Panc1 (cell line): Measurements from ENCODE around the gene MYH3.

ENCODE experiments used
- POLR2AphosphoS5 ChIP-seq: IDR thresholded peaks from 2 replicates; pipeline ENCODE4 v1.6.1; 2012; ENCODE audit warnings: mild to moderate bottlenecking, low read depth, low read length, moderate library complexity
- SIN3A ChIP-seq: IDR thresholded peaks from 2 replicates; pipeline ENCODE4 v1.6.1; 2012; ENCODE audit warnings: low read depth, mild to moderate bottlenecking, low read length, moderate library complexity, borderline replicate concordance; ENCODE audit not compliant: insufficient read depth
- TCF7L2 ChIP-seq: IDR thresholded peaks from 2 replicates; pipeline ENCODE4 v1.6.1; 2011; ENCODE audit warnings: mild to moderate bottlenecking, low read depth, low read length, inconsistent platforms
- TF ChIP-seq, protein P1 (sequence below): fragments of 450-650 bp; IDR thresholded peaks from 2 replicates; pipeline ENCODE4 v1.5.1; 2017; ENCODE audit warnings: mild to moderate bottlenecking
- TF ChIP-seq, protein P2 (sequence below), 2 experiments: IDR thresholded peaks; 2 replicates each; pipeline ENCODE4 v1.6.1; 2011 to 2012; ENCODE audit warnings: low read depth in 2 of 2, control low read depth in 1 of 2, low read length in 1 of 2, mild to moderate bottlenecking in 1 of 2, moderate library complexity in 1 of 2; ENCODE audit not compliant: insufficient read depth in 1 of 2

DNA sequence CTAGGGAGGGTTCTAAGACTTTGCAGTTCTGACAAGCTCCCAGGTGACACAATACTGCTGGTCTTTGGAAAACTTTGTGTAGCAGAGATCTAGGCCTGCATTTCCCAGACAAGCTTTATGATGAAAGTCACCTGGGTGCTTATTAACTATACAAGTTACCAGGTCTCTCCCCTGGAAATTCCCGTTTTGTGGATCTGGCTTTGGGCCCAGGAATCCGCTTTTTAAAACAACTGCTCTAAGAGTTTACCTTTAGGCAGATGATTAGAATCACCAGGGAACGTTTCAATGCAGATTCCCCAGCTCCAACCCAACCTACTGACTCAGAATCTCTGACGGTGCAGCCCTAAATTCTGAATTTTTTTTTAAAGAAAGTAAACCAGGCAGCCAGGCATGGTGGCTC lies 36.3 kb downstream of the MYH3 start:
- TF ChIP-seq, protein P1, sequence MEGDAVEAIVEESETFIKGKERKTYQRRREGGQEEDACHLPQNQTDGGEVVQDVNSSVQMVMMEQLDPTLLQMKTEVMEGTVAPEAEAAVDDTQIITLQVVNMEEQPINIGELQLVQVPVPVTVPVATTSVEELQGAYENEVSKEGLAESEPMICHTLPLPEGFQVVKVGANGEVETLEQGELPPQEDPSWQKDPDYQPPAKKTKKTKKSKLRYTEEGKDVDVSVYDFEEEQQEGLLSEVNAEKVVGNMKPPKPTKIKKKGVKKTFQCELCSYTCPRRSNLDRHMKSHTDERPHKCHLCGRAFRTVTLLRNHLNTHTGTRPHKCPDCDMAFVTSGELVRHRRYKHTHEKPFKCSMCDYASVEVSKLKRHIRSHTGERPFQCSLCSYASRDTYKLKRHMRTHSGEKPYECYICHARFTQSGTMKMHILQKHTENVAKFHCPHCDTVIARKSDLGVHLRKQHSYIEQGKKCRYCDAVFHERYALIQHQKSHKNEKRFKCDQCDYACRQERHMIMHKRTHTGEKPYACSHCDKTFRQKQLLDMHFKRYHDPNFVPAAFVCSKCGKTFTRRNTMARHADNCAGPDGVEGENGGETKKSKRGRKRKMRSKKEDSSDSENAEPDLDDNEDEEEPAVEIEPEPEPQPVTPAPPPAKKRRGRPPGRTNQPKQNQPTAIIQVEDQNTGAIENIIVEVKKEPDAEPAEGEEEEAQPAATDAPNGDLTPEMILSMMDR, result no peak
- TF ChIP-seq POLR2AphosphoS5 (no peak), SIN3A (no peak), TCF7L2 (no peak)
- TF ChIP-seq, protein P2, sequence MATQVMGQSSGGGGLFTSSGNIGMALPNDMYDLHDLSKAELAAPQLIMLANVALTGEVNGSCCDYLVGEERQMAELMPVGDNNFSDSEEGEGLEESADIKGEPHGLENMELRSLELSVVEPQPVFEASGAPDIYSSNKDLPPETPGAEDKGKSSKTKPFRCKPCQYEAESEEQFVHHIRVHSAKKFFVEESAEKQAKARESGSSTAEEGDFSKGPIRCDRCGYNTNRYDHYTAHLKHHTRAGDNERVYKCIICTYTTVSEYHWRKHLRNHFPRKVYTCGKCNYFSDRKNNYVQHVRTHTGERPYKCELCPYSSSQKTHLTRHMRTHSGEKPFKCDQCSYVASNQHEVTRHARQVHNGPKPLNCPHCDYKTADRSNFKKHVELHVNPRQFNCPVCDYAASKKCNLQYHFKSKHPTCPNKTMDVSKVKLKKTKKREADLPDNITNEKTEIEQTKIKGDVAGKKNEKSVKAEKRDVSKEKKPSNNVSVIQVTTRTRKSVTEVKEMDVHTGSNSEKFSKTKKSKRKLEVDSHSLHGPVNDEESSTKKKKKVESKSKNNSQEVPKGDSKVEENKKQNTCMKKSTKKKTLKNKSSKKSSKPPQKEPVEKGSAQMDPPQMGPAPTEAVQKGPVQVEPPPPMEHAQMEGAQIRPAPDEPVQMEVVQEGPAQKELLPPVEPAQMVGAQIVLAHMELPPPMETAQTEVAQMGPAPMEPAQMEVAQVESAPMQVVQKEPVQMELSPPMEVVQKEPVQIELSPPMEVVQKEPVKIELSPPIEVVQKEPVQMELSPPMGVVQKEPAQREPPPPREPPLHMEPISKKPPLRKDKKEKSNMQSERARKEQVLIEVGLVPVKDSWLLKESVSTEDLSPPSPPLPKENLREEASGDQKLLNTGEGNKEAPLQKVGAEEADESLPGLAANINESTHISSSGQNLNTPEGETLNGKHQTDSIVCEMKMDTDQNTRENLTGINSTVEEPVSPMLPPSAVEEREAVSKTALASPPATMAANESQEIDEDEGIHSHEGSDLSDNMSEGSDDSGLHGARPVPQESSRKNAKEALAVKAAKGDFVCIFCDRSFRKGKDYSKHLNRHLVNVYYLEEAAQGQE (IDR thresholded peaks at IDR 0.05; ENCODE audit: insufficient read depth in 1 of 2, low read depth in 2 of 2, low read length in 1 of 2), result no peak
